ENCODE results near the gene LAMB1.

DNA sequence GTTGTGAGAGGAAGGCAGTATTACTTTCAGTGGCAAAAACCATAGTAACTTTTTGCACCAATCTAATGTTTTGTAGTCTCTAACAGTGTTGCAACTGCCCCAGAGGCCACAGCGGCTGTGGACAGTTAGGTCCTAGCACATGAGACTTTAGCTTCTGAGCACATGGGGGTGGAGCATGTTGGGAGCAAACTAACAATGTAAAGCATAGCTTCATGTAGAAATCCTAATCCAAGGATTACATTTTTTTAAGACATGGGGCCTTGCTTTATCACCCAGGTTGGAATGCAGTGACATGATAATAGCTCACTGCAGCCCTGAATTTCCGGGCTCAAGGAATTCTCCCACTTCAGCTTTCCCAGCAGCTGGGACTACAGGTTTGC lies 49.0 kb downstream of the LAMB1 start:
- no peak for TF ChIP-seq ZBTB8A (CRISPR knock-in tag; IDR thresholded peaks at IDR 0.05; ENCODE audit: borderline replicate concordance, low read depth)
- TF ChIP-seq, protein P1, sequence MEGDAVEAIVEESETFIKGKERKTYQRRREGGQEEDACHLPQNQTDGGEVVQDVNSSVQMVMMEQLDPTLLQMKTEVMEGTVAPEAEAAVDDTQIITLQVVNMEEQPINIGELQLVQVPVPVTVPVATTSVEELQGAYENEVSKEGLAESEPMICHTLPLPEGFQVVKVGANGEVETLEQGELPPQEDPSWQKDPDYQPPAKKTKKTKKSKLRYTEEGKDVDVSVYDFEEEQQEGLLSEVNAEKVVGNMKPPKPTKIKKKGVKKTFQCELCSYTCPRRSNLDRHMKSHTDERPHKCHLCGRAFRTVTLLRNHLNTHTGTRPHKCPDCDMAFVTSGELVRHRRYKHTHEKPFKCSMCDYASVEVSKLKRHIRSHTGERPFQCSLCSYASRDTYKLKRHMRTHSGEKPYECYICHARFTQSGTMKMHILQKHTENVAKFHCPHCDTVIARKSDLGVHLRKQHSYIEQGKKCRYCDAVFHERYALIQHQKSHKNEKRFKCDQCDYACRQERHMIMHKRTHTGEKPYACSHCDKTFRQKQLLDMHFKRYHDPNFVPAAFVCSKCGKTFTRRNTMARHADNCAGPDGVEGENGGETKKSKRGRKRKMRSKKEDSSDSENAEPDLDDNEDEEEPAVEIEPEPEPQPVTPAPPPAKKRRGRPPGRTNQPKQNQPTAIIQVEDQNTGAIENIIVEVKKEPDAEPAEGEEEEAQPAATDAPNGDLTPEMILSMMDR (CRISPR knock-in tag; IDR thresholded peaks at IDR 0.05), result no peak
- TF ChIP-seq ZNF234 (CRISPR knock-in tag; conservative IDR thresholded peaks at IDR 0.05), result no peak
- no peak for TF ChIP-seq PBX3 (CRISPR knock-in tag; IDR thresholded peaks at IDR 0.05; ENCODE audit: borderline replicate concordance)
- no peak for TF ChIP-seq BCLAF1 (IDR thresholded peaks at IDR 0.05)
- no peak for TF ChIP-seq KLF16 (CRISPR knock-in tag; IDR thresholded peaks at IDR 0.05)

All from HepG2 (cell line).